KMS-11 (cell line): Measurements from ENCODE around the gene RFX7.

Experiments used
- H2AFZ ChIP-seq: fragments of 200-600 bp; sonication (generic); 2 replicates; pipeline ENCODE4 v1.6.1; 2016; ENCODE audit warnings: antibody characterized with exemption, mixed run types, low read depth
- H3K27ac ChIP-seq: fragments of 200-600 bp; sonication (generic); 2 replicates; pipeline ENCODE4 v1.6.1; 2016; ENCODE audit warnings: mild to moderate bottlenecking, mixed run types
- H3K27me3 ChIP-seq: fragments of 200-600 bp; sonication (generic); 2 replicates; pipeline ENCODE4 v1.6.1; 2017; ENCODE audit warnings: mild to moderate bottlenecking, low read depth, mixed run types, moderate library complexity; ENCODE audit not compliant: insufficient read depth
- H3K36me3 ChIP-seq: fragments of 200-600 bp; sonication (generic); 2 replicates; pipeline ENCODE4 v1.6.1; 2017; ENCODE audit warnings: mild to moderate bottlenecking, mixed run types; ENCODE audit not compliant: insufficient read depth
- H3K4me1 ChIP-seq: fragments of 200-600 bp; sonication (generic); 2 replicates; pipeline ENCODE4 v1.6.1; 2016; ENCODE audit warnings: mild to moderate bottlenecking, low read depth, mixed run types; ENCODE audit not compliant: poor library complexity, severe bottlenecking
- H3K4me2 ChIP-seq: fragments of 200-600 bp; sonication (generic); 2 replicates; pipeline ENCODE4 v1.7.0; 2016; ENCODE audit warnings: mild to moderate bottlenecking, mixed run types
- H3K4me3 ChIP-seq: fragments of 200-600 bp; sonication (generic); IDR thresholded peaks from 2 replicates; pipeline ENCODE4 v1.6.1; 2017; ENCODE audit warnings: low read depth, low read length, mixed read lengths; ENCODE audit not compliant: insufficient read depth
- H3K79me2 ChIP-seq: fragments of 200-600 bp; sonication (generic); 2 replicates; pipeline ENCODE4 v1.6.1; 2016; ENCODE audit warnings: low read depth, mixed run types; ENCODE audit not compliant: insufficient read depth
- H3K9ac ChIP-seq: fragments of 200-600 bp; sonication (generic); 2 replicates; pipeline ENCODE4 v1.6.1; 2016; ENCODE audit warnings: mild to moderate bottlenecking, mixed run types
- H4K20me1 ChIP-seq: fragments of 200-600 bp; sonication (generic); 2 replicates; pipeline ENCODE4 v1.6.1; 2016; ENCODE audit warnings: mild to moderate bottlenecking, mixed run types; ENCODE audit not compliant: insufficient read depth
- CTCF ChIP-seq: fragments of 200-600 bp; sonication (generic); conservative IDR thresholded peaks from 2 replicates; pipeline ENCODE4 v1.6.1; 2017; ENCODE audit warnings: low read depth, mild to moderate bottlenecking, antibody characterized with exemption, low read length, moderate library complexity, mixed read lengths

RFX7 gene

DNA sequence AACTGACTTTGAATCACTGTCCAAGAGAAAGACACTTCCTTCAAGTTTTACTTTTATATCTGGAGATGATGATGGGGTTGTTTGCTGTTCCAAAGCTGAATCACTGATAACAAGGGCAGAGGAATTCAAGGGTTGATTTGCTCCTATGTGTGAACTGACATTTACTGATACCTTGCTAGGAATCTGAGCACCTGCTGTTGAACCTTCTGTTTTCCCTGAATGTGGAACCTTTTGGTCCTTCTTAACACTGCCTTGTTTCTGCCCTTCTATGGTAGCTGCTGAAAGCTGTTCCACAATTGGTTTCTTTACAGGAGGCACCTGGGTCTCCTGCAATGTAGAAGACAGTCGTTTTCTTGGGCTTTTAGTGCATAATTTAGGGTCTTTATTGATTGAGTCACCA, 148.3 kb downstream of the RFX7 start:
- Histone ChIP-seq H3K79me2 (no peaks in the 10 kb centered on the region), H2AFZ (no peak overlapping the region), H3K4me2 (no peak overlapping the region), H4K20me1 (no peaks in the 10 kb centered on the region), H3K36me3 (peaks cover 5% of the 10 kb centered on the region; the same call in 1 of the 2 replicates), H3K27me3 (no peaks in the 10 kb centered on the region), H3K27ac (no peak overlapping the region), H3K9ac (no peak overlapping the region), H3K4me3 (no peak overlapping the region), H3K4me1 (no peaks in the 10 kb centered on the region)
- no peak for TF ChIP-seq CTCF

DNA sequence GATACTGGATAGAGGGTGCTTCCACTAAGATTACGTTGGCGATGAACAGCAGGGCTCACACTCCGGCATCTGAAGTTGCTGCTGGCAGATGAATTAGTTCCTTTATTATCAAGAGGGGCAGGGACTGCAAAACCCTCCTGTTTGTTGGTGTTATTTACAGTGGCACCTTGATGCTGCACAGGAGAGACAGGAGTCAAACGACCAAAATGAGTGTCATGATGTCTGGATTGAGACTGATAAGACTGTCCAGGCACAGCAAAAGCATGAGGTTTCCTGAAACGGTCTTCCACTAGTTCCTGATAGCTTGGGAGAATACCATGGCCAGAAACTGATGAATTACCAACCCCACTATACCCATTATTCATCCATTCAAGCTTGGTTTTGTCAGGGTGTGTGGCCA, 149.5 kb downstream of the RFX7 start:
- Histone ChIP-seq H3K36me3 (peaks cover 5% of the 10 kb centered on the region; the same call in 1 of the 2 replicates), H3K4me3 (no peak overlapping the region), H3K27me3 (no peaks in the 10 kb centered on the region), H3K4me2 (no peak overlapping the region), H3K79me2 (no peaks in the 10 kb centered on the region), H4K20me1 (no peaks in the 10 kb centered on the region), H3K27ac (no peak overlapping the region), H3K4me1 (peaks cover 7% of the 10 kb centered on the region), H2AFZ (no peak overlapping the region), H3K9ac (no peak overlapping the region)
- no peak for TF ChIP-seq CTCF

GRCh38 chr15:56088389-56088788, 155.3 kb downstream of the RFX7 start:
- H4K20me1 ChIP-seq: no peaks in the 10 kb centered on the region
- TF ChIP-seq CTCF: no peak

GRCh38 chr15:56086566-56086965, 157.1 kb downstream of the RFX7 start:
- no peak overlapping the region for H3K4me2 ChIP-seq
- H3K36me3 ChIP-seq: no peaks in the 10 kb centered on the region
- H4K20me1 ChIP-seq: no peaks in the 10 kb centered on the region
- H3K9ac ChIP-seq: no peak overlapping the region
- H3K4me1 ChIP-seq: peaks cover 7% of the 10 kb centered on the region
- H3K27me3 ChIP-seq: no peaks in the 10 kb centered on the region
- H3K27ac ChIP-seq: no peak overlapping the region
- H3K4me3 ChIP-seq: no peak overlapping the region
- no peak overlapping the region for H2AFZ ChIP-seq
- no peaks in the 10 kb centered on the region for H3K79me2 ChIP-seq
- no peak for TF ChIP-seq CTCF

More at GRCh38 chr15:56088389-56088788, 155.3 kb downstream of the RFX7 start:
- H3K4me3 ChIP-seq: no peak overlapping the region
- H2AFZ ChIP-seq: no peak overlapping the region
- no peaks in the 10 kb centered on the region for H3K27me3 ChIP-seq
- no peak overlapping the region for H3K4me2 ChIP-seq
- H3K36me3 ChIP-seq: no peaks in the 10 kb centered on the region; the same call in 1 of the 2 replicates
- H3K4me1 ChIP-seq: peaks cover 7% of the 10 kb centered on the region
- no peak overlapping the region for H3K27ac ChIP-seq
- H3K79me2 ChIP-seq: no peaks in the 10 kb centered on the region
- no peak overlapping the region for H3K9ac ChIP-seq
